ENCODE data around the gene SIX2. TPM values are rescaled to one million over a fixed set of nuclear protein-coding genes. Genes with fewer than 3 reads are reported as not detected.

SIX2 gene
- total and polyA plus RNA-seq, 2 of the 13 experiments (the other 11 are each of a cell fraction or from before 2014, with no cell fraction given) = not detected

DNA sequence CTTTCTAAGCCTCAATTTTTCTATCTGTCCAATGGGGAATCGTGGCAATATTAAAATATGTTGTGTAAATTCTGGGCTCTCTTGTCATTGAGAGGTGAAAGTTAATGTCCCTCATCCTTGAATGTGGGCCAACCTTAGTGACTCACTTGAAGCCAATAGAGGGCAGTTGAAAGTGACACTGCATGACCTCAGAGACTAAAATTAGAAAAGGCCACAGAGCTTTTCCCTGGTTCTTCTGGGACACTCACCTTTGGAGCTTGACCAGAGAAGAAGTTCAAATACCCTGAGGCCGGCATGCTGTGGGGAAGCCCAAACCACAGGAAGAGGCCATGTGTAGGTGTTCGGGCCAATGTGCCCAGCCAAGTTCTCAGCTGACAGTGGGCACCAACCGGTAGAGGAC, 24.1 kb upstream of the SIX2 start:
- H3K27ac ChIP-seq (ENCODE audit: extremely low read length, insufficient read depth, low read length) = no peak overlapping the region
- ATAC-seq = no peak
- no peak for FAIRE-seq
- ChIA-PET POLR2A (no interaction called here), CTCF (ENCODE audit: low intra/inter-chr PET ratio, low total read pairs) (no interaction called here)
- H2AFZ ChIP-seq (ENCODE audit: low read length) = no peak overlapping the region
- H3K9ac ChIP-seq (ENCODE audit: insufficient read depth, low read depth, low read length) = no peak overlapping the region
- no peaks in the 10 kb centered on the region for H3K36me3 ChIP-seq (replicated peaks in 1 of 2; ENCODE audit: control insufficient read depth in 1 of 2, insufficient read depth in 2 of 2, low read length in 2 of 2)
- no peaks in the 10 kb centered on the region for H3K79me2 ChIP-seq (ENCODE audit: insufficient read depth, low read length)
- no peaks in the 10 kb centered on the region for H3K9me3 ChIP-seq (ENCODE audit: low read length)
- no TSS peak for BruUV-seq (replicated peaks)
- 26% methylated on average over 4 of the region's 4 CpGs for WGBS (ENCODE audit: low lambda C conversion rate)
- in situ Hi-C loops (cut with HindIII; ENCODE audit: extremely low pct_ligation_motif_present, low pct_unique_long_range_greater_than_20kb) (no loop called here), intact Hi-C loops (cut with micrococcal nuclease; ENCODE audit: unreplicated experiment) (no loop called here)
- H3K4me1 ChIP-seq (ENCODE audit: insufficient read depth, low read length) = no peaks in the 10 kb centered on the region
- H3K27me3 ChIP-seq (ENCODE audit: control insufficient read depth in 1 of 2, insufficient read depth in 2 of 2, low read length in 2 of 2) = peaks cover 0 to 9% of the 10 kb centered on the region in 2 experiments; a peak in 2 of 5 replicates
- no peak overlapping the region for H3K4me3 ChIP-seq (replicated peaks in 1 of 3; ENCODE audit: insufficient read depth in 1 of 3, low read depth in 2 of 3, low read length in 3 of 3)
- no peaks in the 10 kb centered on the region for H4K20me1 ChIP-seq (ENCODE audit: insufficient read depth, low read length)
- DNase-seq (ENCODE audit: low spot score) = no peak
- TF ChIP-seq PHF20 (CRISPR knock-in tag; IDR thresholded peaks at IDR 0.05) (no peak), ZNF564 (CRISPR knock-in tag; IDR thresholded peaks at IDR 0.05) (no peak), JUN (CRISPR knock-in tag; IDR thresholded peaks at IDR 0.05) (no peak), FOXA1 (IDR thresholded peaks at IDR 0.05) (no peak), FOXA1 (CRISPR knock-in tag; IDR thresholded peaks at IDR 0.05) (no peak)
- no peak overlapping the region for H3K4me2 ChIP-seq (ENCODE audit: low read depth, low read length)

DNA sequence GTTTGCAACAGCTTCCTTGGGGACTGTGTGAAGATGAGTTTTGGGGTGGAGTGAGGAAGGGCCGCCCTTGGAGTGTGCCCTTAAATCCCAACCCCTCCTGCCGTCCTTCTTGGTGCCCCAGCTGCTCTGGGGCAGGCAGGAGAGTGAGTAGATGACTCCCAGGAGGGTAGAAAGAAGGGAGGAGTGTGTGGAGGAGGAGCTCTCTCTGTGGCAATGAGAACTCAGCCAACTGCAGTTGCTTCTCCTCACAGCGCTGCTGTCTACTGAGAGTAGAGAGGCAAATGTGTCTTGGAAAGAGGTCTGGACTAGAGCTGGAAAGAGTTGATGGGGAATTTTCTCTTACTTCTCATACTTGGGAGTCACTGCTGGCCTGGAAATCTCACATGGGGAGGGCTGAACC, 21.8 kb upstream of the SIX2 start:
- CTCF ChIA-PET (ENCODE audit: low intra/inter-chr PET ratio, low total read pairs) = no interaction called here
- Histone ChIP-seq H2AFZ (ENCODE audit: low read length) (no peak overlapping the region), H3K9me3 (ENCODE audit: low read length) (no peaks in the 10 kb centered on the region), H3K9ac (ENCODE audit: insufficient read depth, low read depth, low read length) (no peak overlapping the region), H3K4me2 (ENCODE audit: low read depth, low read length) (no peak overlapping the region), H3K27me3 (ENCODE audit: control insufficient read depth in 1 of 2, insufficient read depth in 2 of 2, low read length in 2 of 2) (peaks cover 0 to 15% of the 10 kb centered on the region in 2 experiments; a peak in 2 of 5 replicates), H3K36me3 (replicated peaks in 1 of 2; ENCODE audit: control insufficient read depth in 1 of 2, insufficient read depth in 2 of 2, low read length in 2 of 2) (no peaks in the 10 kb centered on the region), H4K20me1 (ENCODE audit: insufficient read depth, low read length) (no peaks in the 10 kb centered on the region), H3K4me3 (replicated peaks in 1 of 3; ENCODE audit: insufficient read depth in 1 of 3, low read depth in 2 of 3, low read length in 3 of 3) (no peak overlapping the region), H3K79me2 (ENCODE audit: insufficient read depth, low read length) (no peaks in the 10 kb centered on the region), H3K4me1 (ENCODE audit: insufficient read depth, low read length) (no peaks in the 10 kb centered on the region), H3K27ac (ENCODE audit: extremely low read length, insufficient read depth, low read length) (no peak overlapping the region)
- in situ Hi-C loops (cut with HindIII; ENCODE audit: extremely low pct_ligation_motif_present, low pct_unique_long_range_greater_than_20kb) (no loop called here), intact Hi-C loops (cut with micrococcal nuclease; ENCODE audit: unreplicated experiment) (no loop called here)
- BruUV-seq (replicated peaks) = no TSS peak
- 33% methylated on average over 3 of the region's 3 CpGs for WGBS (ENCODE audit: low lambda C conversion rate)
- ATAC-seq (no peak), FAIRE-seq (no peak), DNase-seq (ENCODE audit: low spot score) (no peak)
- TF ChIP-seq, protein P1, sequence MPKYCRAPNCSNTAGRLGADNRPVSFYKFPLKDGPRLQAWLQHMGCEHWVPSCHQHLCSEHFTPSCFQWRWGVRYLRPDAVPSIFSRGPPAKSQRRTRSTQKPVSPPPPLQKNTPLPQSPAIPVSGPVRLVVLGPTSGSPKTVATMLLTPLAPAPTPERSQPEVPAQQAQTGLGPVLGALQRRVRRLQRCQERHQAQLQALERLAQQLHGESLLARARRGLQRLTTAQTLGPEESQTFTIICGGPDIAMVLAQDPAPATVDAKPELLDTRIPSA (CRISPR knock-in tag; IDR thresholded peaks at IDR 0.05; ENCODE audit: borderline replicate concordance) = no peak
- no peak for TF ChIP-seq ZNF251 (CRISPR knock-in tag; IDR thresholded peaks at IDR 0.05)
- TF ChIP-seq, protein P2, sequence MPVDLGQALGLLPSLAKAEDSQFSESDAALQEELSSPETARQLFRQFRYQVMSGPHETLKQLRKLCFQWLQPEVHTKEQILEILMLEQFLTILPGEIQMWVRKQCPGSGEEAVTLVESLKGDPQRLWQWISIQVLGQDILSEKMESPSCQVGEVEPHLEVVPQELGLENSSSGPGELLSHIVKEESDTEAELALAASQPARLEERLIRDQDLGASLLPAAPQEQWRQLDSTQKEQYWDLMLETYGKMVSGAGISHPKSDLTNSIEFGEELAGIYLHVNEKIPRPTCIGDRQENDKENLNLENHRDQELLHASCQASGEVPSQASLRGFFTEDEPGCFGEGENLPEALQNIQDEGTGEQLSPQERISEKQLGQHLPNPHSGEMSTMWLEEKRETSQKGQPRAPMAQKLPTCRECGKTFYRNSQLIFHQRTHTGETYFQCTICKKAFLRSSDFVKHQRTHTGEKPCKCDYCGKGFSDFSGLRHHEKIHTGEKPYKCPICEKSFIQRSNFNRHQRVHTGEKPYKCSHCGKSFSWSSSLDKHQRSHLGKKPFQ (CRISPR knock-in tag; IDR thresholded peaks at IDR 0.05; ENCODE audit: insufficient replicate concordance) = no peak
- TF ChIP-seq, protein P3, sequence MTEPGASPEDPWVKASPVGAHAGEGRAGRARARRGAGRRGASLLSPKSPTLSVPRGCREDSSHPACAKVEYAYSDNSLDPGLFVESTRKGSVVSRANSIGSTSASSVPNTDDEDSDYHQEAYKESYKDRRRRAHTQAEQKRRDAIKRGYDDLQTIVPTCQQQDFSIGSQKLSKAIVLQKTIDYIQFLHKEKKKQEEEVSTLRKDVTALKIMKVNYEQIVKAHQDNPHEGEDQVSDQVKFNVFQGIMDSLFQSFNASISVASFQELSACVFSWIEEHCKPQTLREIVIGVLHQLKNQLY (CRISPR knock-in tag; IDR thresholded peaks at IDR 0.05) = no peak
- no peak for TF ChIP-seq CAMTA2 (CRISPR knock-in tag; IDR thresholded peaks at IDR 0.05; ENCODE audit: borderline replicate concordance)
- POLR2A ChIA-PET = no interaction called here

Measured in HepG2 (cell line).